ENCODE measurements around the gene ORM1.

Gene ORM1

DNA sequence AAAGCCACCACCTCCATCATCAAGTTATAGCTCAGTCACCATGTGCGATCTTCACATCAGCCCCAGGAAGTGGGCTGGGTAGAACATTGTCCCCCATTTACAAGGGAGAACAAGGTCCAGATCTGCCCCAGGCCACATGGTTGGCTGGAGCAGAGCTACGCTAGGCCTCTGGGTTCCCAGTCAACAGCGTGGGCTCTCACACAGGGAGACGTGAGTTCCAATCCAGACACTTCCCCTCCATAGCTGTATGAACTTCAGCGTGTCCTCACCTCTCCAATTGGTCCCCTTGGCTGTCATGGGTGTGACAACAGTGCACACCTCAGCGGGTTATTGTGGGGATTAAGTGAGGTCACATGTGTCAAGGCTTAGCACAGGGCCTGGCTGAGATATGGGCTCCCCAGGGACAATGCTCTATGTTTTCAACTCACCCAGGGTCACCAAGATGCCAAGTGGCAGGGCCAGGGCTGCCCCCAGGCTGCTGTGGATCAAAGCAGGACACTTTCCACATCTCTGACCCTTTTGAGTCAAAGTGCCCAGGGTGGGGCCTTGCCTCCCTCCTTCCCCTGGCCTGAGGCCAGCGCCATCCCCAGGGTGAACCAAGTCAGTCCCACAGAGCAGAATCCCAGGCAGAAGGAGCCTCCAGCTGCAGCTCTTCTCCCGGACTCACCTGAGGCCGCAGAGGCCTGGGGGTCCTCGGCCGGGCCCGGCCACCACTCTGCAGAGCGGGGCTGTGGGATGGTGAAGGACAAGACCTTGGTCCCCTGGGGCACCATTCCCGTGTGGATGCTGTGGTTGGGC lies 45.1 kb downstream of the ORM1 start:
- Histone ChIP-seq H3K27me3 (ENCODE audit: insufficient read depth, poor library complexity, severe bottlenecking) (no peaks in the 10 kb centered on the region), H3K27ac (replicated peaks) (peak overlapping the region; percentile 77), H3K4me3 (replicated peaks; ENCODE audit: insufficient read depth, low read length) (no peak overlapping the region)
- DNase-seq (ENCODE audit: low read depth in 1 of 2, low spot score in 1 of 2): no peak
- TF ChIP-seq SPI1 (IDR thresholded peaks at IDR 0.05; ENCODE audit: borderline replicate concordance, low read depth) (no peak), POLR2AphosphoS5 (IDR thresholded peaks at IDR 0.05; ENCODE audit: low read depth) (no peak), GABPA (IDR thresholded peaks at IDR 0.05; ENCODE audit: low read depth) (no peak)
- TF ChIP-seq, protein P1, sequence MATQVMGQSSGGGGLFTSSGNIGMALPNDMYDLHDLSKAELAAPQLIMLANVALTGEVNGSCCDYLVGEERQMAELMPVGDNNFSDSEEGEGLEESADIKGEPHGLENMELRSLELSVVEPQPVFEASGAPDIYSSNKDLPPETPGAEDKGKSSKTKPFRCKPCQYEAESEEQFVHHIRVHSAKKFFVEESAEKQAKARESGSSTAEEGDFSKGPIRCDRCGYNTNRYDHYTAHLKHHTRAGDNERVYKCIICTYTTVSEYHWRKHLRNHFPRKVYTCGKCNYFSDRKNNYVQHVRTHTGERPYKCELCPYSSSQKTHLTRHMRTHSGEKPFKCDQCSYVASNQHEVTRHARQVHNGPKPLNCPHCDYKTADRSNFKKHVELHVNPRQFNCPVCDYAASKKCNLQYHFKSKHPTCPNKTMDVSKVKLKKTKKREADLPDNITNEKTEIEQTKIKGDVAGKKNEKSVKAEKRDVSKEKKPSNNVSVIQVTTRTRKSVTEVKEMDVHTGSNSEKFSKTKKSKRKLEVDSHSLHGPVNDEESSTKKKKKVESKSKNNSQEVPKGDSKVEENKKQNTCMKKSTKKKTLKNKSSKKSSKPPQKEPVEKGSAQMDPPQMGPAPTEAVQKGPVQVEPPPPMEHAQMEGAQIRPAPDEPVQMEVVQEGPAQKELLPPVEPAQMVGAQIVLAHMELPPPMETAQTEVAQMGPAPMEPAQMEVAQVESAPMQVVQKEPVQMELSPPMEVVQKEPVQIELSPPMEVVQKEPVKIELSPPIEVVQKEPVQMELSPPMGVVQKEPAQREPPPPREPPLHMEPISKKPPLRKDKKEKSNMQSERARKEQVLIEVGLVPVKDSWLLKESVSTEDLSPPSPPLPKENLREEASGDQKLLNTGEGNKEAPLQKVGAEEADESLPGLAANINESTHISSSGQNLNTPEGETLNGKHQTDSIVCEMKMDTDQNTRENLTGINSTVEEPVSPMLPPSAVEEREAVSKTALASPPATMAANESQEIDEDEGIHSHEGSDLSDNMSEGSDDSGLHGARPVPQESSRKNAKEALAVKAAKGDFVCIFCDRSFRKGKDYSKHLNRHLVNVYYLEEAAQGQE (IDR thresholded peaks at IDR 0.05; ENCODE audit: insufficient replicate concordance, low read depth): no peak
- TF ChIP-seq, protein P2, sequence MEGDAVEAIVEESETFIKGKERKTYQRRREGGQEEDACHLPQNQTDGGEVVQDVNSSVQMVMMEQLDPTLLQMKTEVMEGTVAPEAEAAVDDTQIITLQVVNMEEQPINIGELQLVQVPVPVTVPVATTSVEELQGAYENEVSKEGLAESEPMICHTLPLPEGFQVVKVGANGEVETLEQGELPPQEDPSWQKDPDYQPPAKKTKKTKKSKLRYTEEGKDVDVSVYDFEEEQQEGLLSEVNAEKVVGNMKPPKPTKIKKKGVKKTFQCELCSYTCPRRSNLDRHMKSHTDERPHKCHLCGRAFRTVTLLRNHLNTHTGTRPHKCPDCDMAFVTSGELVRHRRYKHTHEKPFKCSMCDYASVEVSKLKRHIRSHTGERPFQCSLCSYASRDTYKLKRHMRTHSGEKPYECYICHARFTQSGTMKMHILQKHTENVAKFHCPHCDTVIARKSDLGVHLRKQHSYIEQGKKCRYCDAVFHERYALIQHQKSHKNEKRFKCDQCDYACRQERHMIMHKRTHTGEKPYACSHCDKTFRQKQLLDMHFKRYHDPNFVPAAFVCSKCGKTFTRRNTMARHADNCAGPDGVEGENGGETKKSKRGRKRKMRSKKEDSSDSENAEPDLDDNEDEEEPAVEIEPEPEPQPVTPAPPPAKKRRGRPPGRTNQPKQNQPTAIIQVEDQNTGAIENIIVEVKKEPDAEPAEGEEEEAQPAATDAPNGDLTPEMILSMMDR (IDR thresholded peaks at IDR 0.05; ENCODE audit: insufficient read depth, low read length): no peak

DNA sequence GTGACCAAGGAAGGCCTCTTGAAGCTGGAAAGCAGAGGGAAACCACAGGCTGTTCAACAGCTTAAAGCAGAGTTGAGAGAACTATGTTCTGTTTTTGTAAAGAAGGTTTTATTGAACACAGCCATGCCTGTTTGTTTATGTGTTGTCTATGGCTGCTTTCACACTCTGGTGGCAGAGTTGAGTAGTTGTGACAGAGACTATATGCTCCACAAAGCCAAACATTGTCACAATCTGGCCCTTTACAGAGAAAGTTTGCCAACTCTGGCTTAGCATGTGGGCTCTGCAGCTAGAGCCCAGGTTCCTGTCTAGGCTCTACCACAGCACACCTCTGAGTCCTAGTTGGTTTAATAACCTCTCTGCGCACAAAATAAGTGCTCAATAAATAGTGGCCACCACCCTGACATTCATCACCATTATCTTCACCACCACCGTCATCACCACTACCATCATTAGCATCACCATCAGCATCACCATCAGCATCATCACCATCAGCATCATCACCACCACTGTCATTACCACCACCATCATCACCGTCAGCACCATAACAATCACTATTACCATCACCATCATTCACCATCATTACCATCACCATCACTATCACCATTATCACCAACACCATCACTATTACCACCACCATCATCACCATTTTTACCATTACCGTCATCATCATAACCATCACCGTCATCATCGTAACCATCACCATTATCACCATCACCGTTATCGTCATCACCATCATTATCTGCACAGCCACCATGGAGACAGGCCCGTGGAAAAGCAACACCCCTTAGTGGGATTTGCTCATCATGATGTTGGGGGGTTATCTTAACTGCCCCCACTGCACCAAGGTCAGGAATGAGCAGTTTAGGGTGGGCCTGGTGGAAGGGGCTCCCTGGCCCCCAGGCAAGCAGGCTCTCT lies 46.6 kb downstream of the ORM1 start:
- DNase-seq (ENCODE audit: low read depth in 1 of 2, low spot score in 1 of 2): no peak
- TF ChIP-seq, protein P2 (IDR thresholded peaks at IDR 0.05; ENCODE audit: insufficient read depth, low read length): no peak
- Histone ChIP-seq H3K27me3 (ENCODE audit: insufficient read depth, poor library complexity, severe bottlenecking) (no peaks in the 10 kb centered on the region), H3K4me3 (replicated peaks; ENCODE audit: insufficient read depth, low read length) (no peak overlapping the region), H3K27ac (replicated peaks) (peak overlapping the region; percentile 95)

DNA sequence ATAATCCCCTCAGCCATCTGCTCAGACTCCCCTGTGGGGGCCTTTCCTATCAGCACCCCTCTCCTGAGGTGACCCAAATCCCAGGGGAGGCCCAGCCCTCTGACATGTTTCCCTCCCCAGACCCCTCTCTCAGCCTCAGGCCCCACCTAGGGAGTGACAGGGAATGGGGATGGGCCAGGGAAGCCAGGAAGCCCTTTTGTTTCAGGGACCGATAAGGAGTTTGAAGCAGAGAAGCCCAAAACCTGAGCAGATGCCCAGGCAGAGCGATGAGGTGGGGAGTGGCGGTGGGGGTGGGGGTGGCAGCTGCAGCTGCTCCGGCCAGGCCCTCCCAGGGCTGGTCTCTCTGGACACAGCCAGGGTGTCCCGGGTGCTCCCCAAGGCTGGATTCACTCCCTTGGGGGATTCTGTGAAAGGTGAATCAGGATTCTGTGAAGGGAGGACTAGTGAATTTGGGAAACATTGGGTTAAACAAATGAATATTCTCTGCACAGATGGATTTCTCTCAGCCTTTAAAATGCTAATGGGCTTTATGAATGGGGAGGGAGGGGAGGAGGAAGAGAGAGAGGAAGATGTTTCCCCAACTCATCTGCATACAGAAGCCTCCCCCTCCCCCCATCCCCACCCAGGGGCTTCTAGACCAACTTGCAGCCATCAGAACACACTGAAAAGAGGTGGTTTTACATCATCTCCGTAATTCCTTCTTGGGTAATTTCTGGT lies 47.5 kb downstream of the ORM1 start:
- H3K27me3 ChIP-seq (ENCODE audit: insufficient read depth, poor library complexity, severe bottlenecking): no peaks in the 10 kb centered on the region
- H3K4me3 ChIP-seq (replicated peaks; ENCODE audit: insufficient read depth, low read length): no peak overlapping the region
- peak overlapping the region; percentile 95 for H3K27ac ChIP-seq (replicated peaks)
- no peak for TF ChIP-seq GABPA (IDR thresholded peaks at IDR 0.05; ENCODE audit: low read depth)
- TF ChIP-seq, protein P1 (IDR thresholded peaks at IDR 0.05; ENCODE audit: insufficient replicate concordance, low read depth): no peak
- no peak for TF ChIP-seq SPI1 (IDR thresholded peaks at IDR 0.05; ENCODE audit: borderline replicate concordance, low read depth)
- TF ChIP-seq, protein P2 (IDR thresholded peaks at IDR 0.05; ENCODE audit: insufficient read depth, low read length): no peak
- TF ChIP-seq POLR2AphosphoS5 (IDR thresholded peaks at IDR 0.05; ENCODE audit: low read depth): no peak
- DNase-seq (ENCODE audit: low read depth in 1 of 2, low spot score in 1 of 2): peak; percentile 73 to 78

Measured in HL-60 (cell line).